ENCODE measurements around the gene TRIM47. TPM values are rescaled to one million over a fixed set of nuclear protein-coding genes. Genes with fewer than 3 reads are reported as not detected.

The TRIM47 gene
- total RNA-seq, 1 donor, result 15.1 TPM

GRCh38 chr17:75826561-75827307 is 51.6 kb downstream of the TRIM47 start:
- no peak for DNase-seq (ENCODE audit: low read depth)
- TF ChIP-seq CTCF (IDR thresholded peaks at IDR 0.05; ENCODE audit: insufficient read depth, low read depth, low read length), result no peak
- no peak overlapping the region for H3K4me3 ChIP-seq (ENCODE audit: low read depth, low read length)

- DNase-seq (ENCODE audit: low read depth), result no peak
- TF ChIP-seq CTCF (IDR thresholded peaks at IDR 0.05; ENCODE audit: insufficient read depth, low read depth, low read length), result no peak
- no peak overlapping the region for H3K4me3 ChIP-seq (ENCODE audit: low read depth, low read length)
These were observed 52.5 kb downstream of the TRIM47 start for GRCh38 chr17:75825748-75826370.

- no peak for TF ChIP-seq CTCF (IDR thresholded peaks at IDR 0.05; ENCODE audit: insufficient read depth, low read depth, low read length)
- H3K4me3 ChIP-seq (ENCODE audit: low read depth, low read length), result no peak overlapping the region
- DNase-seq (ENCODE audit: low read depth), result no peak
These were observed 53.2 kb downstream of the TRIM47 start for GRCh38 chr17:75825149-75825552.

- no peak overlapping the region for H3K4me3 ChIP-seq (ENCODE audit: low read depth, low read length)
- no peak for TF ChIP-seq CTCF (IDR thresholded peaks at IDR 0.05; ENCODE audit: insufficient read depth, low read depth, low read length)
- no peak for DNase-seq (ENCODE audit: low read depth)
These were observed 53.7 kb downstream of the TRIM47 start for GRCh38 chr17:75824666-75825065.

Other genes starting within 250 kb of the TRIM47 start
- gene SMIM5, start 245.1 kb downstream of the TRIM47 start, total RNA-seq, result under 0.01 TPM in 1 of 2 replicates, not detected in the other
- 19.6 and 20.7 TPM in 2 replicates for gene RECQL5, start 211.4 kb downstream of the TRIM47 start, total RNA-seq
- gene SAP30BP, start 211.2 kb downstream of the TRIM47 start, total RNA-seq, result 58.9 and 60.0 TPM in 2 replicates
- 0.32 and 1.3 TPM in 2 replicates for gene ITGB4, start 157.1 kb downstream of the TRIM47 start, total RNA-seq
- gene GALK1, start 113.4 kb downstream of the TRIM47 start, total RNA-seq, result 36.7 and 49.3 TPM in 2 replicates
- gene UNK, start 93.8 kb downstream of the TRIM47 start, total RNA-seq, result 19.9 and 23.5 TPM in 2 replicates
- 0.86 and 1.6 TPM in 2 replicates for gene UNC13D, start 34.2 kb downstream of the TRIM47 start, total RNA-seq
- gene WBP2, start 23.2 kb downstream of the TRIM47 start, total RNA-seq, result 18.4 and 26.8 TPM in 2 replicates
- gene TRIM65, start 18.4 kb upstream of the TRIM47 start, total RNA-seq, result 21.9 and 22.5 TPM in 2 replicates
- 33.7 and 45.1 TPM in 2 replicates for gene MRPL38, start 26.3 kb upstream of the TRIM47 start, total RNA-seq
- 15.5 and 16.0 TPM in 2 replicates for gene FBF1, start 62.5 kb upstream of the TRIM47 start, total RNA-seq
- 64.4 and 79.9 TPM in 2 replicates for gene ACOX1, start 100.6 kb upstream of the TRIM47 start, total RNA-seq
- gene TEN1, start 100.7 kb upstream of the TRIM47 start, total RNA-seq, result 16.8 and 24.2 TPM in 2 replicates
- gene CDK3, start 122.3 kb upstream of the TRIM47 start, total RNA-seq, result 0.64 and 2.2 TPM in 2 replicates
- gene EVPL, start 148.7 kb upstream of the TRIM47 start, total RNA-seq, result under 0.01 and 0.43 TPM in 2 replicates
- gene SRP68, start 193.9 kb upstream of the TRIM47 start, total RNA-seq, result 28.3 and 42.3 TPM in 2 replicates
- gene GALR2, start 196.2 kb upstream of the TRIM47 start, total RNA-seq, result under 0.01 TPM in 1 of 2 replicates, not detected in the other
- gene ZACN, start 200.6 kb upstream of the TRIM47 start, total RNA-seq, result not detected in 2 replicates
- gene EXOC7, start 225.2 kb upstream of the TRIM47 start, total RNA-seq, result 93.1 and 98.4 TPM in 2 replicates